Stimulated activated CD4-positive, alpha-beta T cell treated with anti-CD3 and anti-CD28 coated beads, Interleukin-4, amount 100 ng/mL, for 1 hour (primary cell): Measurements from ENCODE around the gene NRIP3.

Experiments used
- DNase-seq: peaks from one replicate; pipeline ENCODE4 v3.0.0-alpha.2; 2020

Gene NRIP3

DNA sequence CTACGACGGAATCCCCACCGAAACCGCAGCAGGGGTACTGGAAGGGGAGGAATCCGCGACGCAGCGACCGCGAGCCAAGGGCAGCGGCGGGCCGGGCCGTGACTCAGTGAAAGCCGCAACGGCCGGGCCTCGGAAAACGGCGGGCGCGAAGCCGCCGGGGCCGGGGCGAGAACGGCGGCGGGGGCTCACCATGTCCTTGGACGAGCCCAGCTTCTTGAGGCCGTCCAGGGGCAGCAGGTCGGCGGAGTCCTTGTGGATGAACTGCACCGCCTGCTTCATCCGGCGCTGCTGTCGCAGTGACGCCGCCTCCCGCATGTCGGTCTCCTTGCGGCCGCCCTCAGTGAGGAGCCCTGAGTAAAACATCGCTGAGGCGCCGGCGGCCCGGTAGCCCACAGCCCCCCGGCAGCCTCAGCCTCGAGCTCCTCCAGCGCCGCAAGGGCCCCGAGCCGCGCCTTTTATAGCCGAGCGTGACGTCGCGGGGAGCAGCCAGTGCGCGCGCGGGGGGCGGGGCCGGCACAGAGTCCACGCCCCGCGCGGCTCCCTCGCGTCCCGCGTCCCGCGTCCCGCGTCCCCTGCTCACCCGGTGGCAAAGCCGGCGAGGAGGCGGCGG is at the start of gene NRIP3:
NRIP3 (minus strand) TSS at position 429 of the 610 bp plus-strand sequence; CDS start at position 363, 66 bp downstream.
- peak; percentile 73 for DNase-seq

DNA sequence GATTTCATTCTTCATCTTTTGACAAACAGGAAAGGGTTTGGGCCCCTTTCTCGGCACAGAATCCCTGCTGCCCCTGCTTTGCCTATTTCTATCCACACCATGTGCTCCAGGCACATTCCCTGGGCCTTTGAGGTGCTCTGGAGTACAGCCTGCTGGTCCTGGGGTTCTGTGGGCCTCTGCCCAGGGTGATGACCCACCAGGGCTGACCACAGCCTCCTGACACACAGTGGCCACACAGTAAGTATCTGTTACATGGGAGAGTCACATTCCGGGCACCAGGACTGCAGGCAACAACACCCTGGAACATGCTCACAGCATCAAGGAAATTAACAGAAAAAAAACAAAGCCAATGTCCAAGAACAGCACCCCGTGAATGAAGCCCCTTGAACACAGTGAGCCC is 48.5 kb upstream of the NRIP3 start:
- DNase-seq = no peak

DNA sequence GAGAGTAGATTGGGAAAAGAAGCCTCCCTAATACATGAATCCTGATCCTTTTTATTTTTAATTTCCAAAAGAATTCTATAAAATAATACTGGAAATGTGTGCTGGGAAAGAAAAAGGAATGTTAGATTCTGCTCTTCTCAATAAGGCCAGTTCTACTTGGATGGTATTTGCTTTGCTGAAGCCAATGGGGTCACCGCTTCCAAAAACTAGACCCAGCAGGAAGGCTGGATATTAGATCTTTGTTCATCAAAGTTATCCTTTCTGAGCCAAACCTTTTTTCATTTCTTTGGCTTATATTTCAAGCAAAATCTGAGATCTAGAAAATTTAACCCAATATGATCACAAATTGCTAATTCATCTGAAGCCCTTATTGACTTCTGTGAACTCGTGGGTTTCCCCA is 46.2 kb upstream of the NRIP3 start:
- no peak for DNase-seq

GRCh38 chr11:9047964-9048523 is 44.2 kb upstream of the NRIP3 start:
- DNase-seq = no peak

GRCh38 chr11:9046481-9046880 is 42.7 kb upstream of the NRIP3 start:
- no peak for DNase-seq

DNA sequence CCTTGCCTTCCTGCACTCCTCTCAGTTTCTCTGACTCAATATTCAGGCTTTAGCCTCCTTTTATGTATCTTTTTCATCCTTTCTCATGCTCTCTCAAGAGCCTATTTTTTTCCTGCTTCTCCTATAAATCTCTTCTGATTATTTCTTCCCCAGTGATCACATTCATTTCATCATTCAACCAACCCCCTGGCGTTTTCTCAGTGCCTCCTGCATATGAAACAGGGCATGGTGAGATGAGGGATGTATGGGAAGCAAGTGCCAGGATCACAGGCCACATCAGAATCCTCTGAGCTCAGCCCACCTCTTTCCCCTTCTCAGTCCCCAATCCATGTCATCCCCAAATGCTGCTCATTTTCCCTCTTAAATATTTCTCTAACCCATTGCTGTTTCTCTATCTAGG is 38.7 kb upstream of the NRIP3 start:
- no peak for DNase-seq

DNA sequence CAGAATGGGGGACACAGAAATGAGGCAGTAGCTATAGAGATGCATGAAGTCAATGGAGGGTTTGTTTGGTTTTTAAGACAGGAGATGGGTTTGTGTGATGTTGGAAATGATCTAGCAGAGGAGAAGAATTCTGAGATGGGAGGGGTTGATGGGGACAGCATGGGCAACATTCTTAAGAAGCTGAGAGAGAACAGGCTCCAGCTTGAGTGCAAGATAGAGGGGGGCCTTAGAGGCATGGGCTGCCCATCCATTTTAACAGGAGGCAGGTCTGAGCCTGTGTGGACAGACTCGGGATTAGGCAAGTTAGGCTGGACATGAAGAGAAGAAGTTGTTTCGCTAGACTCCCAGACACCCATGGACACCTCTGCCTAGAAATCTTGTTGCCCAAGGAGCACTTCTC is 37.9 kb upstream of the NRIP3 start:
- DNase-seq = no peak

DNA sequence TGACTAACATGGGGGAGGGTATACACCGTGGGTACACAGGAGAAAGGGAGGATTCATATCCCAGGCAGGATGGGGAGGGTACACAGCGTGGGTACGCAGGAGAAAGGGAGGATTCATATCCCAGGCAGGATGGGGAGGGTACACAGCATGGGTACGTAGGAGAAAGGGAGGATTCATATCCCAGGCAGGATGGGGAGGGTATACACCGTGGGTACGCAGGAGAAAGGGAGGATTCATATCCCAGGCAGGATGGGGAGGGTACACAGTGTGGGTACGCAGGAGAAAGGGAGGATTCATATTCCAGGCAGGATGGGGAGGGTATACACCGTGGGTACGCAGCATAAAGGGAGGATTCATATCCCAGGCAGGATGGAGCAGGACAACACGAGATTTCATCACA is 36.6 kb upstream of the NRIP3 start:
- no peak for DNase-seq

GRCh38 chr11:9039863-9040262 is 36.1 kb upstream of the NRIP3 start:
- no peak for DNase-seq

GRCh38 chr11:9039198-9039597 is 35.4 kb upstream of the NRIP3 start:
- no peak for DNase-seq

DNA sequence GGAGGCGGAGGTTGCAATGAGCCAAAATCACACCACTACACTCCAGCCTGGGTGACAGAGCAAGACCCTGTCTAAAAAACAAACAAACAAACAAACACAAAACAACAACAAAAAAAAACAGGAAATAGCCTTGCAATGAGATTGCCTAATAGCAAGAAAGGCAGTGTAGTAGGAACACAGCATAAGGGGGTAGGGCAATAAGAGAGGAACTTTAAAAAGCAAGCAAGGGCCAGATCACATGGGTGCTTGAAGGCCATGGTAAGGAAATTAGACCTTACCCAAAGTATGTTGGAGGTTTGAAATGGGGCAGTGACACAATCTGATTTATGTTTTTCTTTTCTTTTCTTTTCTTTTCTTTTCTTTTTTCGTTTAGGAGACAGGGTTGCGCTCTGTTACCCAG is 34.7 kb upstream of the NRIP3 start:
- DNase-seq = no peak

- DNase-seq = no peak
Measured at GRCh38 chr11:9037963-9038362, 34.2 kb upstream of the NRIP3 start.

DNA sequence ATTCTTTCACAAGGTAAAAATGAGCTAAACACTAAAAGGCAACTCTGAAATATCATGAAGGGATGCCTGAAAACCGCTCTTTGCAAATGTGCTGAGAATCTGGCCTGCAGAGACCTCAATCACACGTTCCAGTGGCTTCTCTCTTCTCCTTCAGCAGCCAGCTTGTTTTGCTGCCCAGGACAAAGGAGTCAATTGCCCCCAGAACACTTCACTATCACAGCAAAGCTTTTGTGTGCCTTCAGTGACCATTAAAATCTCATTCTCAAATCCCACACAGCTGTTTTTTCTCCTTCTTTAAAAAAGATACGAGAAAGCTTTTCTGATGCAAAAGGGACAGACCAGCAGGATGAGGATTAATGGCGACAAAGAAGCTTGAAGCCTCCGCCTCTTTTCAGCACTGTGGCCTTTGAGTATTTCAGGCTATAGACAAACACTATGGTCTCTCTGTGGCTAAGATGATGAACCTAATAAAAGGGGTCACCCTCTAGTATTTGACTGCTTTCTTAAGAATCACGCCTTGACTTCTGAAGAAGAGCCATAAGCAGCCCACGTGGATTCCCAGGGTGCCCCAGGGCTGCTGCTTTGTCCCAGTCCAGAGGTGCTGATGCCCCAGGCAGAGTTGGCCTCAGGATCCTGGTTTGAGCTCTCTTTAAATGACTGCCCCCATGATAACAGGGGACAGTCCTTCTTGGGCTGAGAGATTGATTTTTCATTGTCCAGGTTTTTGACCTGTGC is 33.4 kb upstream of the NRIP3 start:
- DNase-seq = no peak

- no peak for DNase-seq
Measured at GRCh38 chr11:9030601-9031000, 26.8 kb upstream of the NRIP3 start.

GRCh38 chr11:9029422-9029821 is 25.6 kb upstream of the NRIP3 start:
- DNase-seq = no peak

GRCh38 chr11:9028581-9028980 is 24.8 kb upstream of the NRIP3 start:
- no peak for DNase-seq

DNA sequence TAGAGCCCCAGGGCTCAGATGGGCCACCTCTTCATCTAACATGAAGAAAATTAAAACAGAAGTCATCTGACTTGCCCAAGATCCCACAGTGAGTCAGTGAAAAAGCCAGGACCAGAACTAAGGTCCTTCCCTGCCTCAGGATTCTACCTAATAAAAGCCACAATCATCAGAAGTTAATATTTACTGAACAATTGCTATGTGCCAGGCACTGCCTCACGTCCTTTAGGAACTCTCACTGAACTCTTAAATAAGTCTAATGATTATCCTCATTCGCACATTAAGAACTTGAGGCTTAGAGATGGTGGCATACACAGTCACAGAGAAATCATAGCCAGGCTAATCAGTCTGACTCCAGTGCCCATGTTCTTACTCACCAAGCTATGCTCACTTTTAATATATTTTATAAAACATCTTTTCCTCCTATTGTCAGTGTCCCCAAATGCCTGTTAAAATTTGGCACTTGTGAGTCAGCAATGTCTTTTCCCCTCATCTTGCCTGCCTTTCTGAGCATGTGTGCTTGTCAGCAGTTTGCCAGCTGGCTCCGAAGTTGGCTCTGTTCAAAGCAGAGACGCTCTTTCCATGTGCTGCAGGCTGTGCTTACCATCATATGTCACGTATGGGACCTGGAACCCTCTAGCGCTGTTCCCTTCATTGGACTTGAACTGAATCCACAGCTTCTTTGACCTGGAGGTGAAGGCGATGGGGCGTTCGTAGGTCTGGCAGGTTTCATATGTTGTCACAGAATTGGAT is 21.5 kb upstream of the NRIP3 start:
- no peak for DNase-seq

- no peak for DNase-seq
Measured at GRCh38 chr11:9022961-9023680, 19.3 kb upstream of the NRIP3 start.

DNA sequence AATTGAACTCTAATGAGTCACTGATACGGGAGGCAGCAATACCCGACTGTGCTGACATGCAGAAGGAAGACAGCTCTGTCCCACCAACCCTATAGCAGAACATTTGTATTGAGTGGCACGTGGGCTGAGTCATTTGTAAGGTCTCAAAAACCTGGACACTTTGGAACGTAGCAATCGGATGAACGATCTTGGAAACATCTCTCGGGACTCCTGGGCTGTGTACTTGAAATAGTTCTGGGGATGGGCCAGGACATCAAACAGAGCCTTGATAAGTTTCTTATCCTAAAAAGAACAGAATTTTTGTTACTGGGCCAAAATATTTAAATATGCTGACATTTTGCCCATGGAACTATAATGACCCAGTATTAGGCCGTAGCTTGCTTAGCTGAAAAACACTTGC is 17.1 kb upstream of the NRIP3 start:
- no peak for DNase-seq

GRCh38 chr11:9019861-9020260 is 16.1 kb upstream of the NRIP3 start:
- no peak for DNase-seq

GRCh38 chr11:9017773-9018172 is 14.0 kb upstream of the NRIP3 start:
- DNase-seq = no peak

DNA sequence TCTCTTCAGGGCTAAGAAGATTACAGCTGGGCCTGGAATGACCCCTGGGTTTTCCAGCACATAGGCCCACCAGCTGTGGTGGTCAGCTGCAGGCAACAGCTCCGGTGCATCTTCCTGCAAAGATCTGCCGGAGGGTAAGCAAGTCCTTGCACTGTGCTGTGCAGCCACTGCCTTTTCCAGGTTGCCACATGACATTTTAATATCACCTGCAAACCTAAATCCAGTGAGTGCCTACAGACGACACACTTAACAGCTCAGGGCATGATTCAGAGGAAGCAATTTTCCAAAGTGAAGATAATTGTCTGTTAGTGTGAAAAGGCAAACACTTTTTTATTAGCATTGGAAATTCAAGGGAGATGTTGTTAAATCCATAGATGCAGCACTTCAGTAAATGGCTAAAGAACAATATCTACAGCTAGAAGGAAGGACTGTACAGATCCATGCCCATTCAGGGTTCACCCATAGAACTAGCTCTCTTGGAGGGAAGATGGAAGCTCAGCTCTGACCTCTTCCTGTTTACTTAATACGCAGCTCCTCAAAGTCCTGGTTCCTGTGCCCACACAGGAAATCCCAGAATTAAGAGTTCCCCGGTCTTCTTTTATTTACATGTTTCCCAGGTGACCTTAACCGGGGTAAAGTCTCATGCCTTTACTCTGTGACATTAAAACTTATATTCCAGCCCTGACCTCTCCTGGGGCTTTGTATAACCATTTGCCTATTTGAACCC is 13.3 kb upstream of the NRIP3 start:
- DNase-seq = no peak
